ENCODE results near the gene BGLAP. TPM values are rescaled to one million over a fixed set of nuclear protein-coding genes. Genes with fewer than 3 reads are reported as not detected.

BGLAP gene
- total RNA-seq, 2 experiments from 2014 or later = 1.9 to 2.6 TPM

- Histone ChIP-seq H3K4me1 (ENCODE audit: insufficient read depth, low read length) (peaks cover 36% of the 10 kb centered on the region), H3K27ac (ENCODE audit: low read depth in 1 of 2, low read length in 2 of 2) (no peak overlapping the region), H3K9me3 (ENCODE audit: control insufficient read depth in 1 of 2, insufficient read depth in 1 of 2, low read length in 2 of 2) (no peaks in the 10 kb centered on the region), H3K36me3 (ENCODE audit: insufficient read depth, low read length) (peaks cover 22% of the 10 kb centered on the region), H3K27me3 (ENCODE audit: control insufficient read depth in 1 of 2, insufficient read depth in 2 of 2, low read length in 2 of 2) (no peaks in the 10 kb centered on the region), H3K4me3 (ENCODE audit: low read length) (peak overlapping the region; percentile 79)
- DNase-seq (no peak), ATAC-seq (ENCODE audit: poor library complexity) (no peak)
- H3K9me3 Mint-ChIP-seq = no peaks in the 10 kb centered on the region
- intact Hi-C loops (cut with DNase I, micrococcal nuclease) = loop anchor here in 1 of 2 experiments (2.0 to 5.0 kb wide), 3 partner anchors 91 to 459 kb away; partner anchors contain the start of genes KHDC4, MRPL24 and SLC25A44
- TF ChIP-seq CTCF (IDR thresholded peaks at IDR 0.05) = no peak
- ChIA-PET CTCF (interaction anchor here (0.9 to 1.2 kb wide), 5 partner anchors 13 to 443 kb away, joined by 3 to 5 read pairs (median 4); partner anchors contain the start of gene UBQLN4), POLR2A (interaction anchor here (0.7 to 3.1 kb wide), 12 partner anchors 8 to 458 kb away, joined by 3 to 37 read pairs (median 7); partner anchors contain the start of genes CCT3, GLMP, ISG20L2 and MEF2D)
- H3K4me3 Mint-ChIP-seq = peak overlapping the region; percentile 97
- H3K27me3 Mint-ChIP-seq = no peaks in the 10 kb centered on the region
- peaks cover 23% of the 10 kb centered on the region for H3K36me3 Mint-ChIP-seq (ENCODE audit: low read depth)
- H3K4me1 Mint-ChIP-seq (ENCODE audit: low read depth) = peaks cover 47% of the 10 kb centered on the region
- peak overlapping the region; percentile 86 for H3K27ac Mint-ChIP-seq
These were observed 41.5 kb downstream of the BGLAP start for GRCh38 chr1:156283521-156283920.

DNA sequence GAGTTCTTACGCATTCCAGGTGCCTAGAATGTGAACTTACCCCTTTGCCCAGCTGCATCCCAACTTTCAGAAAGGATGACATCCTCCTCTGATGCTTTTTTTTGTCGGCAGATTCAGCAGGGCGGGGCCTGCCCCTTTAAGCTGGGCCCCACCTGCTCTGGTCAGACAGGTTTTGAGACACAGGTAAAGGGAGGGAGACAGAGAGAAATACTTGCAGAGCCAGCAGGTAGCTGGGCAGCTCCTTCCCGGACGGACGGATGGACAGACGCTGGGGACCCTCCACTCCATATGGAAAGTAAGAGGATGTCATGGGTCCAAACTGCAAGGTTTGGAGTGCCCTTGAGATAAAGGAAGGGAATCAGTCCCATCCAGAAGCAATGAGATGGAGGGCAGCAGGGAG is 42.1 kb downstream of the BGLAP start, which contains the start of gene TMEM79:
TMEM79 (plus strand) TSS at position 214 of the 400 bp plus-strand sequence. CDS start 902 bp downstream, outside the sequence.
- no peak for DNase-seq
- Mint-ChIP-seq H3K27me3 (no peaks in the 10 kb centered on the region), H3K36me3 (ENCODE audit: low read depth) (peaks cover 25% of the 10 kb centered on the region), H3K9me3 (no peaks in the 10 kb centered on the region), H3K27ac (peak within 1 kb of the TSS; percentile 86), H3K4me3 (peak within 1 kb of the TSS; percentile 97), H3K4me1 (ENCODE audit: low read depth) (peaks cover 47% of the 10 kb centered on the region)
- CTCF ChIA-PET = no interaction called here
- Histone ChIP-seq H3K27me3 (ENCODE audit: control insufficient read depth in 1 of 2, insufficient read depth in 2 of 2, low read length in 2 of 2) (no peaks in the 10 kb centered on the region), H3K4me1 (ENCODE audit: insufficient read depth, low read length) (peaks cover 36% of the 10 kb centered on the region), H3K9me3 (ENCODE audit: control insufficient read depth in 1 of 2, insufficient read depth in 1 of 2, low read length in 2 of 2) (no peaks in the 10 kb centered on the region), H3K36me3 (ENCODE audit: insufficient read depth, low read length) (peaks cover 18% of the 10 kb centered on the region), H3K27ac (ENCODE audit: low read depth in 1 of 2, low read length in 2 of 2) (peak within 1 kb of the TSS in 1 of 2 donors; percentile 82), H3K4me3 (ENCODE audit: low read length) (peak within 1 kb of the TSS; percentile 79)
- TF ChIP-seq CTCF (IDR thresholded peaks at IDR 0.05) = no peak
- intact Hi-C loops (cut with DNase I, micrococcal nuclease) = loop anchor here in 1 of 2 experiments (5.0 kb wide), 2 partner anchors 92 to 458 kb away; partner anchors contain the start of genes MRPL24 and SLC25A44
- no peak for ATAC-seq (ENCODE audit: poor library complexity)
- POLR2A ChIA-PET = interaction anchor here (1.8 to 3.1 kb wide), 4 partner anchors 10 to 53 kb away, joined by 7 to 37 read pairs (median 20); partner anchors contain the start of genes CCT3, GLMP and TSACC

DNA sequence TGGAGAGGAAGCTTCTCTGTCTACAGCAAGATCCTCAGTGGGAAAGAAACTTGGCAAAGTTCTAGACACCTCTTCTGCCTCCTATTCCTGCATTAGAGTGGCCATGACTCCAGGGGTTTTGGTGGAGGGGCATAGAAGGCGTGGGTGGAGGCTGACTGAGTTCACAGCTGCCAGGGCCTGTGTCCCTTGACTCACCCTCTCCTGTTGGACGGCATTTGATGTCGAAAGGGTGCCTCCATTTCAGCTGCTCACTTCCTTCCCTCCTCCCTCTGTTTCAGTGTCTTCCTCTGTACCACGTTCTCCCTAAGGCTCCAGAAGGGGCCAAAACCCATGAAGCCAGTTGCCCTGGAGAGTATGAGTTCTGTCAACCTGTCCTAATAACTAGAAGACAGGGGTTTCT is 42.8 kb downstream of the BGLAP start:
- TF ChIP-seq CTCF (IDR thresholded peaks at IDR 0.05) = no peak
- no peak overlapping the region for H3K4me3 Mint-ChIP-seq
- H3K27me3 ChIP-seq (ENCODE audit: control insufficient read depth in 1 of 2, insufficient read depth in 2 of 2, low read length in 2 of 2) = no peaks in the 10 kb centered on the region
- H3K9me3 Mint-ChIP-seq = no peaks in the 10 kb centered on the region
- ATAC-seq (ENCODE audit: poor library complexity) = no peak
- no peaks in the 10 kb centered on the region for H3K27me3 Mint-ChIP-seq
- no peak overlapping the region for H3K27ac Mint-ChIP-seq
- peaks cover 36% of the 10 kb centered on the region for H3K4me1 ChIP-seq (ENCODE audit: insufficient read depth, low read length)
- peaks cover 44% of the 10 kb centered on the region for H3K4me1 Mint-ChIP-seq (ENCODE audit: low read depth)
- intact Hi-C loops (cut with DNase I, micrococcal nuclease) = loop anchor here in 1 of 2 experiments (5.0 kb wide), 2 partner anchors 92 to 458 kb away; partner anchors contain the start of genes MRPL24 and SLC25A44
- no peak overlapping the region for H3K27ac ChIP-seq (ENCODE audit: low read depth in 1 of 2, low read length in 2 of 2)
- H3K36me3 Mint-ChIP-seq (ENCODE audit: low read depth) = peaks cover 25% of the 10 kb centered on the region
- no peaks in the 10 kb centered on the region for H3K9me3 ChIP-seq (ENCODE audit: control insufficient read depth in 1 of 2, insufficient read depth in 1 of 2, low read length in 2 of 2)
- peaks cover 15% of the 10 kb centered on the region for H3K36me3 ChIP-seq (ENCODE audit: insufficient read depth, low read length)
- peak in 1 of 14 experiments; percentile 34 for DNase-seq
- no peak overlapping the region for H3K4me3 ChIP-seq (ENCODE audit: low read length)
- ChIA-PET CTCF (no interaction called here), POLR2A (interaction anchor here (3.1 kb wide), 1 partner anchor 53 kb away, joined by 17 read pairs; the partner anchor contains the start of genes CCT3 and TSACC)
